Measurements from ENCODE around the gene MRPS27.

The MRPS27 gene

DNA sequence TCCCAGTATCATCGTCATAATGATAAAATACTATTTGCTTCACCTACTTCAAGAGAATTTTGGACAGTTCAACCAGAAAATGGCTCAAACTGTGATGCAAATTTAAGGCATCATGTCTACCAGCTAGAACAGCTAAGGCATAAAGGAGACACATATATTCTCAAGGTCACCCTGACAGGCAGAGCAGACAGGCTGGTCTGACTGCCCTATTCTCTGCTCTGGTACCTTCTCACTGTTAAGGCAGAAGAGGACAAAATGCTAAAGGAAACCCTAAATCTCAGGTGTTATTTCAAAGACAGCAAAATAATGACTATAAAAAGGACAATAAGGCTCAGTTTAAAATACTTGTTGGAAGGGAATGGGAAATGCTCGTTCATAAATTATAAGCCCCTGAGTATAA, 87.2 kb downstream of the MRPS27 start:
- TF ChIP-seq, protein P1, sequence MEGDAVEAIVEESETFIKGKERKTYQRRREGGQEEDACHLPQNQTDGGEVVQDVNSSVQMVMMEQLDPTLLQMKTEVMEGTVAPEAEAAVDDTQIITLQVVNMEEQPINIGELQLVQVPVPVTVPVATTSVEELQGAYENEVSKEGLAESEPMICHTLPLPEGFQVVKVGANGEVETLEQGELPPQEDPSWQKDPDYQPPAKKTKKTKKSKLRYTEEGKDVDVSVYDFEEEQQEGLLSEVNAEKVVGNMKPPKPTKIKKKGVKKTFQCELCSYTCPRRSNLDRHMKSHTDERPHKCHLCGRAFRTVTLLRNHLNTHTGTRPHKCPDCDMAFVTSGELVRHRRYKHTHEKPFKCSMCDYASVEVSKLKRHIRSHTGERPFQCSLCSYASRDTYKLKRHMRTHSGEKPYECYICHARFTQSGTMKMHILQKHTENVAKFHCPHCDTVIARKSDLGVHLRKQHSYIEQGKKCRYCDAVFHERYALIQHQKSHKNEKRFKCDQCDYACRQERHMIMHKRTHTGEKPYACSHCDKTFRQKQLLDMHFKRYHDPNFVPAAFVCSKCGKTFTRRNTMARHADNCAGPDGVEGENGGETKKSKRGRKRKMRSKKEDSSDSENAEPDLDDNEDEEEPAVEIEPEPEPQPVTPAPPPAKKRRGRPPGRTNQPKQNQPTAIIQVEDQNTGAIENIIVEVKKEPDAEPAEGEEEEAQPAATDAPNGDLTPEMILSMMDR (IDR thresholded peaks at IDR 0.05; ENCODE audit: unreplicated experiment in 3 of 3): no peak
- H3K4me3 Mint-ChIP-seq: no peak overlapping the region
- H3K27me3 Mint-ChIP-seq (ENCODE audit: low read depth): no peaks in the 10 kb centered on the region
- H3K9me3 Mint-ChIP-seq: no peaks in the 10 kb centered on the region
- peaks cover 26% of the 10 kb centered on the region for H3K36me3 Mint-ChIP-seq (ENCODE audit: low read depth)
- H3K4me1 Mint-ChIP-seq: peaks cover 10% of the 10 kb centered on the region
- peak overlapping the region in 1 of 3 experiments; percentile 13 for H3K27ac Mint-ChIP-seq

GRCh38 chr5:72231991-72232703, 87.9 kb downstream of the MRPS27 start:
- no peaks in the 10 kb centered on the region for H3K27me3 Mint-ChIP-seq (ENCODE audit: low read depth)

GRCh38 chr5:72228960-72229359, 91.1 kb downstream of the MRPS27 start:
- no peaks in the 10 kb centered on the region for H3K27me3 Mint-ChIP-seq (ENCODE audit: low read depth)
- H3K4me3 Mint-ChIP-seq: no peak overlapping the region
- H3K9me3 Mint-ChIP-seq: no peaks in the 10 kb centered on the region
- H3K4me1 Mint-ChIP-seq: peaks cover 19% of the 10 kb centered on the region
- H3K27ac Mint-ChIP-seq: no peak overlapping the region
- TF ChIP-seq, protein P1 (IDR thresholded peaks at IDR 0.05; ENCODE audit: unreplicated experiment in 3 of 3): no peak
- H3K36me3 Mint-ChIP-seq (ENCODE audit: low read depth): peaks cover 50% of the 10 kb centered on the region

More at GRCh38 chr5:72231991-72232703, 87.9 kb downstream of the MRPS27 start:
- Mint-ChIP-seq H3K4me1 (peaks cover 10% of the 10 kb centered on the region), H3K4me3 (no peak overlapping the region), H3K27ac (no peak overlapping the region), H3K9me3 (no peaks in the 10 kb centered on the region), H3K36me3 (ENCODE audit: low read depth) (peaks cover 28% of the 10 kb centered on the region)
- TF ChIP-seq, protein P1 (IDR thresholded peaks at IDR 0.05; ENCODE audit: unreplicated experiment in 3 of 3): no peak

DNA sequence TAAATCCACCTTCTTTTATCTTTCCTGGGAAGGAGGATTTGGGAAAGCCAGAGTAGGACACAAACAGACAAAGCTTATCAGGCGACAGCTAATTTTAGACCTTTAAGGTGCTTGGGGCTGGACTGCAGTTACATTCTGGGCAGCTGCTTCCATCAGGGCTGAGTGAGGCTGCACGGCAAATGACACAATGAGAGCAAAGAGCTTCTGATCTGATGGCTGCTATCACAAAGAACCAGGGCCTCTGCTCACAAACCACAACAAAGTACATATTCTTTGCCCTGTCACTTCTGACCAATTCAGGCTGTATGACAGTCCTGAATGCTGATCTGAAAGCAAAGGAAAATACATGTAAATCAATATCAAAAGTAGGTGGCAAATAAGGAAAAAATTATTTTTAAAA, 93.1 kb downstream of the MRPS27 start:
- Mint-ChIP-seq H3K9me3 (no peaks in the 10 kb centered on the region), H3K36me3 (ENCODE audit: low read depth) (peaks cover 66% of the 10 kb centered on the region), H3K4me1 (peaks cover 13% of the 10 kb centered on the region), H3K27ac (no peak overlapping the region), H3K4me3 (no peak overlapping the region), H3K27me3 (ENCODE audit: low read depth) (no peaks in the 10 kb centered on the region)
- TF ChIP-seq, protein P1 (IDR thresholded peaks at IDR 0.05; ENCODE audit: unreplicated experiment in 3 of 3): no peak

- H3K36me3 Mint-ChIP-seq (ENCODE audit: low read depth): peaks cover 70% of the 10 kb centered on the region
- peaks cover 13% of the 10 kb centered on the region for H3K4me1 Mint-ChIP-seq
- H3K4me3 Mint-ChIP-seq: no peak overlapping the region
- no peaks in the 10 kb centered on the region for H3K27me3 Mint-ChIP-seq (ENCODE audit: low read depth)
- TF ChIP-seq, protein P1 (IDR thresholded peaks at IDR 0.05; ENCODE audit: unreplicated experiment in 3 of 3): no peak
- H3K9me3 Mint-ChIP-seq: no peaks in the 10 kb centered on the region
- H3K27ac Mint-ChIP-seq: no peak overlapping the region
These were observed 94.3 kb downstream of the MRPS27 start for GRCh38 chr5:72225741-72226140.

- Mint-ChIP-seq H3K4me1 (peaks cover 13% of the 10 kb centered on the region), H3K9me3 (no peaks in the 10 kb centered on the region), H3K4me3 (no peak overlapping the region), H3K27ac (no peak overlapping the region), H3K27me3 (ENCODE audit: low read depth) (no peaks in the 10 kb centered on the region), H3K36me3 (ENCODE audit: low read depth) (peaks cover 66% of the 10 kb centered on the region)
- TF ChIP-seq, protein P1 (IDR thresholded peaks at IDR 0.05; ENCODE audit: unreplicated experiment in 3 of 3): no peak
These were observed 95.0 kb downstream of the MRPS27 start for GRCh38 chr5:72224946-72225463.
